ENCODE measurements around the gene GTF3C1.

The GTF3C1 gene

GRCh38 chr16:27474041-27474440, 75.7 kb downstream of the GTF3C1 start:
- DNase-seq (ENCODE audit: extremely low spot score) = no peak
- ChIA-PET POLR2A (no interaction called here), CTCF (no interaction called here)
- no peak for TF ChIP-seq CTCF (IDR thresholded peaks at IDR 0.05; ENCODE audit: control extremely low read depth, extremely low read depth, low read depth, missing control alignments)

DNA sequence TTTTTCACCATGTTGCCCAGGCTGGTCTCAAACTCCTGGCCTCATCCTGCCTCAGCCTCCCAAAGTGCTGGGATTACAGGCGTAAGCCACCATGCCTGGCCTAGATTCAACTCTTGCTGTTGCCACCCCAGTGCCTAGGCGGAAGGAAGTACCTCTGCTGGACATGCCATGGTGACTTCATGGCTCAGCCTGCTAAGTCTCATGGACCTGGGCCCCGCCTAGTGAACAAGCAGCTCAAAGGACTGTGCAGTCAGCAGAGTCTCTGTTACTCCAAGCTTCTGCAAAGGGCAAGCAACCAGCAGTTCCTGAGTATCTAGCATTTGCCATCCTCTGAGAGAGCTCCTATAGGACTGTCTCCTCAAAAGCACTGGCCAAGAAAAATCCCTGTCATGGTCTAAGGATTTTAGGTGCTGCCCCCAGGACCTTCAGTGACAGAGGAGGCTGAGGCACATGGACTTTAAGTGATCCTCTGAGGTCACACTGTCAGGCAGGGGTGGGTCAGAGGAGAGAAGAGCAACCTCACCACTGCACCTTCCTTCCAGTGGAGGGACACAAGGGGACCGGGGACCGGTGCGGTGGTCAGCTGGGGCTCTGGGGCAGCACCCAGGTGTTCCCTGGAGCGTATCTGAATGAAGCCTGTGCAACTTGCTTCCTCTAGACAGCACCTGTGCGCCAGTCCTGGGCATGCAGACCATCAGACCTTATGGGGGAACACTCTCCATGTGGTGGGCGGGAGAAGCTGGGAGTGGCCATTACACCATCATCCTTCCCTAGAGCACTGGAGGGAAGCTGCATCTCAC, 76.4 kb downstream of the GTF3C1 start:
- ChIA-PET CTCF (interaction anchor here (1.5 kb wide), 1 partner anchor 294 kb away, joined by 4 read pairs; no protein-coding TSS in a partner anchor), POLR2A (no interaction called here)
- TF ChIP-seq CTCF (IDR thresholded peaks at IDR 0.05; ENCODE audit: control extremely low read depth, extremely low read depth, low read depth, missing control alignments) = no peak
- DNase-seq (ENCODE audit: extremely low spot score) = no peak

- DNase-seq (ENCODE audit: extremely low spot score) = no peak
- CTCF ChIA-PET = interaction anchor here (1.2 to 1.5 kb wide), 2 partner anchors 14 to 293 kb away, joined by 3 to 4 read pairs; no protein-coding TSS in a partner anchor
- POLR2A ChIA-PET = no interaction called here
Observed at GRCh38 chr16:27472091-27473020, 77.4 kb downstream of the GTF3C1 start.

DNA sequence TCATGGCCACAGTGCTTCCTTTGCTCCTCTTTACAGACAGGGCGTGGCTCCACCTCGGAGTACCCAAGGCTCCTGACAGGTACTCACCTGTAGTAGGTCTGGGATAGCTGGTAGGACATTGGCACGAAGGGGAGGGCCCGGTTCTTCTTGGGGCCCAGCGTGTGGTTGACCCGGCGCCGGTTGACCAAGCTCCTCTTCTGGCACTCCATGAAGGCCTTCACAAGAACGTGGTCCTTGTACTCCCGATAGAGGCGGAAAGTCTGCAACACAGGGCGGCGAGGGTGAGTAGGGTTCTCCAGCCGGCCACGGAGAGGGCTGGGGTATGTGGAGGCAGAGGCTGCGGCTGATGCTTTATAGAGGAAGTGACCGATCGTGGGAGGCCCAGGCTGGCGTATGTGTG, 78.1 kb downstream of the GTF3C1 start:
- ChIA-PET CTCF (interaction anchor here (1.2 kb wide), 1 partner anchor 13 kb away, joined by 3 read pairs; no protein-coding TSS in a partner anchor), POLR2A (no interaction called here)

More at GRCh38 chr16:27472091-27473020, 77.4 kb downstream of the GTF3C1 start:
- no peak for TF ChIP-seq CTCF (IDR thresholded peaks at IDR 0.05; ENCODE audit: control extremely low read depth, extremely low read depth, low read depth, missing control alignments)

DNA sequence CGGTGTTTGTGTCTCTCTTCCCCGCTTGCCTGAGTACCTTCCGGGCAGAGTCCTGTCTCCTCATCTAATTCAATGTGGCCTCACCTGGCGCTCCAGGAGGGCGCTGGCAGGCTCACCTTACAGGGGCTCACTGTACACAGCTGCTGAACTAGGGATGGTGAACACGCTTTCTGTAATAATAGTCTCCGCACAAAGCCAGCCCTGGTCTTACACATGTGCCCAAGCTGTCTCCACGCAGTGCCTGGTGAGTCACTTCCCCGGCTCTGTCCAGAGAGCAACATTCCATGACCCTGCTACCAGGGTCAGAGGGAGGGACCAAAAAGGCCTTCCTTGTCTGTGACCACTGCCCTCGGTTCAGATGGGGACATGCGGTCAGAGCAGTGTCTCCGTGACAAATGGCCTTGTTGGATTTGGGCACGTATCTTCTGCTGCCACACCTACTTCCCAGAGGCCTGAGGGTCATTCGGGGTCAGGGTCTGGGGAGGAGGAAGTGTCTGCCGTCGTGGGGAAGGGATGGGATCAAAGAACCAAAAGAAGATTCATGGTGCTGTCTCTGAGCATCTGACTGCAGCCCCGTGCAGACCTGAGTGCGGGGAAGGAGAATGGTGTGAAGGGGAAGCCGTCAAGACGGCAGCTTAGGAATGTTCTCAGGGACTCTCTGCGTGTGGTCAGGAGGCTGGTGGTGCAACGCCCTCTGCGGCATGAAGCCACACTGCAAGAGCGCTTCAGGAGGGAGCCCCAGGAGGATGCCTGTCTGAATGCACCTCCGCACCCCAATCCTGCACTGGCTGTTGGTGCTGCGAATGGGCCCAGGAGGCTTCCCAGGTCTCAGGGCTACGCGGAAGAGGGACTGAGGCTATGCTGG, 78.9 kb downstream of the GTF3C1 start:
- DNase-seq (ENCODE audit: extremely low spot score) = no peak
- POLR2A ChIA-PET = no interaction called here
- CTCF ChIA-PET = interaction anchor here (1.2 kb wide), 1 partner anchor 13 kb away, joined by 3 read pairs; no protein-coding TSS in a partner anchor
- TF ChIP-seq CTCF (IDR thresholded peaks at IDR 0.05; ENCODE audit: control extremely low read depth, extremely low read depth, low read depth, missing control alignments) = no peak

More for the DNA sequence above, 78.1 kb downstream of the GTF3C1 start:
- DNase-seq (ENCODE audit: extremely low spot score) = no peak
- TF ChIP-seq CTCF (IDR thresholded peaks at IDR 0.05; ENCODE audit: control extremely low read depth, extremely low read depth, low read depth, missing control alignments) = no peak
